ENCODE results near the gene HPD.

HPD gene

GRCh38 chr12:121816925-121817647, 41.6 kb downstream of the HPD start:
- Histone ChIP-seq H3K9ac (ENCODE audit: low read length) (no peak overlapping the region), H3K27ac (ENCODE audit: low read length) (no peak overlapping the region), H3K9me2 (replicated peaks; ENCODE audit: insufficient read depth, low read length) (no peaks in the 10 kb centered on the region), H3F3A (ENCODE audit: insufficient read depth, low read length) (no peaks in the 10 kb centered on the region), H3K4me1 (ENCODE audit: low read length) (no peaks in the 10 kb centered on the region), H4K20me1 (ENCODE audit: insufficient read depth, low read length) (peaks cover 4% of the 10 kb centered on the region; the same call in 1 of the 2 replicates), H3K4me3 (ENCODE audit: low read length) (no peak overlapping the region), H3K9me3 (replicated peaks; ENCODE audit: insufficient read depth, low read length) (no peaks in the 10 kb centered on the region), H3K36me3 (replicated peaks; ENCODE audit: insufficient read depth, low read length) (no peaks in the 10 kb centered on the region), H3K27me3 (replicated peaks; ENCODE audit: insufficient read depth, low read length) (no peaks in the 10 kb centered on the region), H3K79me2 (ENCODE audit: low read length) (peaks cover 19% of the 10 kb centered on the region), H3K4me2 (ENCODE audit: low read depth, low read length) (no peak overlapping the region), H2AFZ (ENCODE audit: low read length) (no peak overlapping the region)
- TF ChIP-seq EZH2 (optimal IDR thresholded peaks at IDR 0.05; ENCODE audit: low read depth, low read length) (no peak), CTCF (IDR thresholded peaks at IDR 0.05; ENCODE audit: low read length) (no peak), EZH2phosphoT487 (IDR thresholded peaks at IDR 0.05; ENCODE audit: low read length) (no peak)
- DNase-seq = no peak

GRCh38 chr12:121815263-121815662, 43.4 kb downstream of the HPD start:
- H2AFZ ChIP-seq (ENCODE audit: low read length) = no peak overlapping the region
- peaks cover 36% of the 10 kb centered on the region for H3K79me2 ChIP-seq (ENCODE audit: low read length)
- no peaks in the 10 kb centered on the region for H3K36me3 ChIP-seq (replicated peaks; ENCODE audit: insufficient read depth, low read length)

GRCh38 chr12:121814429-121815119, 44.1 kb downstream of the HPD start:
- DNase-seq = no peak
- Histone ChIP-seq H3K4me1 (ENCODE audit: low read length) (no peaks in the 10 kb centered on the region), H4K20me1 (ENCODE audit: insufficient read depth, low read length) (peaks cover 4% of the 10 kb centered on the region; the same call in 1 of the 2 replicates), H3K9me3 (replicated peaks; ENCODE audit: insufficient read depth, low read length) (no peaks in the 10 kb centered on the region), H3K36me3 (replicated peaks; ENCODE audit: insufficient read depth, low read length) (no peaks in the 10 kb centered on the region), H3K4me3 (ENCODE audit: low read length) (no peak overlapping the region), H3K4me2 (ENCODE audit: low read depth, low read length) (no peak overlapping the region), H3K9me2 (replicated peaks; ENCODE audit: insufficient read depth, low read length) (no peaks in the 10 kb centered on the region), H2AFZ (ENCODE audit: low read length) (no peak overlapping the region), H3K27ac (ENCODE audit: low read length) (no peak overlapping the region), H3K79me2 (ENCODE audit: low read length) (peaks cover 36% of the 10 kb centered on the region), H3K9ac (ENCODE audit: low read length) (no peak overlapping the region), H3F3A (ENCODE audit: insufficient read depth, low read length) (no peaks in the 10 kb centered on the region), H3K27me3 (replicated peaks; ENCODE audit: insufficient read depth, low read length) (no peaks in the 10 kb centered on the region)
- TF ChIP-seq CTCF (IDR thresholded peaks at IDR 0.05; ENCODE audit: low read length) (no peak), EZH2 (optimal IDR thresholded peaks at IDR 0.05; ENCODE audit: low read depth, low read length) (no peak), EZH2phosphoT487 (IDR thresholded peaks at IDR 0.05; ENCODE audit: low read length) (no peak)

More at GRCh38 chr12:121815263-121815662, 43.4 kb downstream of the HPD start:
- Histone ChIP-seq H3K9ac (ENCODE audit: low read length) (no peak overlapping the region), H3K4me2 (ENCODE audit: low read depth, low read length) (no peak overlapping the region), H3K9me3 (replicated peaks; ENCODE audit: insufficient read depth, low read length) (no peaks in the 10 kb centered on the region), H3K27me3 (replicated peaks; ENCODE audit: insufficient read depth, low read length) (no peaks in the 10 kb centered on the region), H3F3A (ENCODE audit: insufficient read depth, low read length) (no peaks in the 10 kb centered on the region), H3K4me3 (ENCODE audit: low read length) (no peak overlapping the region), H3K4me1 (ENCODE audit: low read length) (no peaks in the 10 kb centered on the region), H4K20me1 (ENCODE audit: insufficient read depth, low read length) (peaks cover 4% of the 10 kb centered on the region; the same call in 1 of the 2 replicates), H3K27ac (ENCODE audit: low read length) (no peak overlapping the region), H3K9me2 (replicated peaks; ENCODE audit: insufficient read depth, low read length) (no peaks in the 10 kb centered on the region)
- no peak for DNase-seq
- TF ChIP-seq CTCF (IDR thresholded peaks at IDR 0.05; ENCODE audit: low read length) = no peak
- TF ChIP-seq EZH2phosphoT487 (IDR thresholded peaks at IDR 0.05; ENCODE audit: low read length) = no peak
- TF ChIP-seq EZH2 (optimal IDR thresholded peaks at IDR 0.05; ENCODE audit: low read depth, low read length) = no peak
